ENCODE measurements around the gene TFEB.

- TF ChIP-seq CTCF (IDR thresholded peaks at IDR 0.05) (no peak), POLR2AphosphoS5 (IDR thresholded peaks at IDR 0.05) (no peak)
Measured at GRCh38 chr6:41756354-41756753, 20.9 kb upstream of the TFEB start.
